CD8-positive, alpha-beta memory T cell (primary cell): ENCODE measurements around the gene FXYD5. TPM values are rescaled to one million over a fixed set of nuclear protein-coding genes. Genes with fewer than 3 reads are reported as not detected.

ENCODE experiments used
- CTCF ChIA-PET: fragments of 350-600 bp; sonication (Branson Sonifier 250); formaldehyde crosslinking; loops from one replicate; lab custom pipeline; 2021; ENCODE audit warnings: antibody characterized with exemption; lab: Charles Lee
- POLR2A ChIA-PET: fragments of 350-600 bp; sonication (Branson Sonifier 250); formaldehyde crosslinking; loops from one replicate; lab custom pipeline; 2021; ENCODE audit warnings: antibody characterized with exemption; lab: Charles Lee
- DNase-seq, 5 donors: peaks; one replicate each; pipeline versions ENCODE4 v3.0.0 to v3.0.0-alpha.2; 2020 to 2022; ENCODE audit warnings: mixed read lengths in 1 of 5
- H3K27ac ChIP-seq: one replicate; pipeline ENCODE4 v1.7.0; 2013; ENCODE audit warnings: low read depth, mild to moderate bottlenecking, low read length, moderate library complexity
- H3K27me3 ChIP-seq: 2 replicates; pipeline ENCODE4 v1.7.0; 2013; ENCODE audit warnings: low read length, mild to moderate bottlenecking; ENCODE audit not compliant: insufficient read depth, poor library complexity, severe bottlenecking
- H3K36me3 ChIP-seq: 2 replicates; pipeline ENCODE4 v1.7.0; 2013; ENCODE audit warnings: mild to moderate bottlenecking, low read length, moderate library complexity; ENCODE audit not compliant: insufficient read depth
- H3K4me1 ChIP-seq: 2 replicates; pipeline ENCODE4 v1.7.0; 2013; ENCODE audit warnings: mild to moderate bottlenecking, low read length, moderate library complexity; ENCODE audit not compliant: insufficient read depth
- H3K4me3 ChIP-seq: 2 replicates; pipeline ENCODE4 v1.7.0; 2013; ENCODE audit warnings: mild to moderate bottlenecking, low read length
- H3K9me3 ChIP-seq: 2 replicates; pipeline ENCODE4 v1.7.0; 2013; ENCODE audit warnings: mild to moderate bottlenecking, low read length
- H3K27ac Mint-ChIP-seq, 8 donors: one replicate each; pipeline ENCODE4 v1.8.0; 2020 to 2021; ENCODE audit warnings: mixed read lengths in 8 of 8, mild to moderate bottlenecking in 6 of 8, inconsistent platforms in 3 of 8, moderate library complexity in 3 of 8
- H3K27me3 Mint-ChIP-seq, 2 donors: one replicate each; pipeline ENCODE4 v1.8.0; 2020 to 2021; ENCODE audit warnings: mixed read lengths in 2 of 2, mild to moderate bottlenecking in 1 of 2, moderate library complexity in 1 of 2
- H3K36me3 Mint-ChIP-seq, 3 donors: one replicate each; pipeline ENCODE4 v1.8.0; 2020 to 2021; ENCODE audit warnings: mixed read lengths in 3 of 3, inconsistent platforms in 1 of 3, mild to moderate bottlenecking in 1 of 3
- H3K4me1 Mint-ChIP-seq, 3 donors: one replicate each; pipeline ENCODE4 v1.8.0; 2020 to 2021; ENCODE audit warnings: mixed read lengths in 3 of 3, inconsistent platforms in 1 of 3, mild to moderate bottlenecking in 1 of 3
- H3K4me3 Mint-ChIP-seq, 7 donors: one replicate each; pipeline ENCODE4 v1.8.0; 2020 to 2021; ENCODE audit warnings: mixed read lengths in 7 of 7, mild to moderate bottlenecking in 6 of 7, moderate library complexity in 4 of 7, inconsistent platforms in 2 of 7
- H3K9me3 Mint-ChIP-seq, 5 donors: one replicate each; pipeline ENCODE4 v1.8.0; 2020 to 2022; ENCODE audit warnings: mixed read lengths in 5 of 5, mild to moderate bottlenecking in 3 of 5, moderate library complexity in 2 of 5, inconsistent platforms in 1 of 5
- polyA plus RNA-seq: library from polyadenylated mRNA; unstranded; fragments of 300-500 nt; fragmentation: Illumina TruSeq; gene quantifications from one replicate; pipeline ENCODE4 v1.2.3, GENCODE V29; 2021
- total RNA-seq, 2 experiments: library from RNA; stranded (reverse); gene quantifications; one replicate each; pipeline ENCODE4 v1.2.3, GENCODE V29; 2021

FXYD5 gene
- total and polyA plus RNA-seq, 3 experiments from 2014 or later = 295 to 560 (median 295) TPM

GRCh38 chr19:35135389-35135909 lies 19.1 kb upstream of the FXYD5 start:
- no peaks in the 10 kb centered on the region for H3K9me3 Mint-ChIP-seq

GRCh38 chr19:35136231-35136630 lies 18.3 kb upstream of the FXYD5 start:
- no peak overlapping the region for H3K4me3 Mint-ChIP-seq
- no peaks in the 10 kb centered on the region for H3K9me3 ChIP-seq
- H3K27ac Mint-ChIP-seq = no peak overlapping the region
- DNase-seq = no peak
- peaks cover 8 to 18% (median 12%) of the 10 kb centered on the region in 3 donors for H3K4me1 Mint-ChIP-seq
- H3K27ac ChIP-seq = no peak overlapping the region
- peaks cover 1 to 4% of the 10 kb centered on the region in 2 donors for H3K27me3 Mint-ChIP-seq
- H3K4me1 ChIP-seq = peaks cover 5% of the 10 kb centered on the region
- H3K9me3 Mint-ChIP-seq = no peaks in the 10 kb centered on the region
- H3K27me3 ChIP-seq = no peaks in the 10 kb centered on the region
- no peaks in the 10 kb centered on the region for H3K36me3 ChIP-seq
- no peak overlapping the region for H3K4me3 ChIP-seq
- POLR2A ChIA-PET = no interaction called here
- CTCF ChIA-PET = interaction anchor here (0.8 to 2.3 kb wide), 10 partner anchors 9 to 81 kb away, joined by 3 to 9 read pairs (median 4); partner anchors contain the start of gene FXYD5
- H3K36me3 Mint-ChIP-seq = no peaks in the 10 kb centered on the region

More at GRCh38 chr19:35135389-35135909, 19.1 kb upstream of the FXYD5 start:
- ChIA-PET CTCF (interaction anchor here (0.8 to 2.3 kb wide), 9 partner anchors 8 to 82 kb away, joined by 3 to 9 read pairs (median 4); no protein-coding TSS in a partner anchor), POLR2A (no interaction called here)
- no peak overlapping the region for H3K4me3 ChIP-seq
- H3K36me3 ChIP-seq = no peaks in the 10 kb centered on the region
- no peaks in the 10 kb centered on the region for H3K4me1 ChIP-seq
- no peaks in the 10 kb centered on the region for H3K27me3 ChIP-seq
- no peak overlapping the region for H3K27ac ChIP-seq
- peak; percentile 29 to 65 (median 44) for DNase-seq
- H3K4me1 Mint-ChIP-seq = peaks cover under 1 to 10% (median 7%) of the 10 kb centered on the region in 3 donors
- no peak overlapping the region for H3K4me3 Mint-ChIP-seq
- no peaks in the 10 kb centered on the region for H3K9me3 ChIP-seq
- peaks cover 0 to 4% of the 10 kb centered on the region in 2 donors for H3K27me3 Mint-ChIP-seq
- no peaks in the 10 kb centered on the region for H3K36me3 Mint-ChIP-seq
- H3K27ac Mint-ChIP-seq = peak overlapping the region in 1 of 8 donors; percentile 76

- no peak overlapping the region for H3K27ac ChIP-seq
- POLR2A ChIA-PET = no interaction called here
These were observed 17.4 kb upstream of the FXYD5 start for GRCh38 chr19:35136977-35137702.

GRCh38 chr19:35138305-35138892 lies 16.1 kb upstream of the FXYD5 start, which contains the start of gene FXYD1:
FXYD1 (plus strand) TSS chr19:35138824; CDS start chr19:35140080, 1,256 bp downstream.
- Mint-ChIP-seq H3K27ac (peak within 1 kb of the TSS in 2 of 8 donors; percentile 23 to 94), H3K4me3 (peak within 1 kb of the TSS in 1 of 7 donors; percentile 25), H3K36me3 (no peaks in the 10 kb centered on the region), H3K9me3 (no peaks in the 10 kb centered on the region), H3K4me1 (peaks cover 19 to 38% (median 24%) of the 10 kb centered on the region in 3 donors), H3K27me3 (peaks cover 7 to 8% of the 10 kb centered on the region in 2 donors)
- POLR2A ChIA-PET = no interaction called here
- H3K36me3 ChIP-seq = no peaks in the 10 kb centered on the region
- H3K4me3 ChIP-seq = no peak within 1 kb of the TSS
- H3K27ac ChIP-seq = no peak within 1 kb of the TSS
- CTCF ChIA-PET = no interaction called here
- H3K27me3 ChIP-seq = no peaks in the 10 kb centered on the region
- no peaks in the 10 kb centered on the region for H3K9me3 ChIP-seq
- no peak for DNase-seq
- H3K4me1 ChIP-seq = peaks cover 21% of the 10 kb centered on the region

More at GRCh38 chr19:35136977-35137702, 17.4 kb upstream of the FXYD5 start:
- Mint-ChIP-seq H3K4me1 (peaks cover 16 to 27% (median 21%) of the 10 kb centered on the region in 3 donors), H3K4me3 (no peak overlapping the region), H3K27me3 (peaks cover 7 to 8% of the 10 kb centered on the region in 2 donors), H3K27ac (peak overlapping the region in 2 of 8 donors; percentile 17 to 51), H3K36me3 (no peaks in the 10 kb centered on the region), H3K9me3 (no peaks in the 10 kb centered on the region)
- Histone ChIP-seq H3K4me3 (no peak overlapping the region), H3K4me1 (peaks cover 13% of the 10 kb centered on the region), H3K36me3 (no peaks in the 10 kb centered on the region), H3K27me3 (no peaks in the 10 kb centered on the region), H3K9me3 (no peaks in the 10 kb centered on the region)
- no peak for DNase-seq
- CTCF ChIA-PET = interaction anchor here (1.1 to 2.3 kb wide), 5 partner anchors 9 to 70 kb away, joined by 3 to 9 read pairs (median 5); partner anchors contain the start of gene FXYD5

GRCh38 chr19:35140207-35140961 lies 14.2 kb upstream of the FXYD5 start:
- no peaks in the 10 kb centered on the region for H3K9me3 ChIP-seq
- no peak for DNase-seq
- H3K4me3 Mint-ChIP-seq = peak overlapping the region in 6 of 7 donors; percentile 42 to 71 (median 63)
- no peaks in the 10 kb centered on the region for H3K27me3 ChIP-seq
- peaks cover 40% of the 10 kb centered on the region for H3K4me1 ChIP-seq
- no peak overlapping the region for H3K4me3 ChIP-seq
- no peaks in the 10 kb centered on the region for H3K36me3 Mint-ChIP-seq
- H3K9me3 Mint-ChIP-seq = no peaks in the 10 kb centered on the region
- peaks cover 38 to 57% (median 40%) of the 10 kb centered on the region in 3 donors for H3K4me1 Mint-ChIP-seq
- ChIA-PET POLR2A (interaction anchor here (0.9 to 3.2 kb wide), 3 partner anchors 13 to 21 kb away, joined by 3 to 34 read pairs (median 3); partner anchors contain the start of gene FXYD5), CTCF (interaction anchor here (1.6 to 2.5 kb wide), 3 partner anchors 13 to 29 kb away, joined by 4 to 29 read pairs (median 5); partner anchors contain the start of genes FXYD3 and FXYD5)
- no peak overlapping the region for H3K27ac ChIP-seq
- peak overlapping the region in 4 of 8 donors; percentile 40 to 89 (median 82) for H3K27ac Mint-ChIP-seq
- peaks cover 7 to 10% of the 10 kb centered on the region in 2 donors for H3K27me3 Mint-ChIP-seq
- no peaks in the 10 kb centered on the region for H3K36me3 ChIP-seq

- DNase-seq = peak; percentile 90 to 95 (median 93)
- H3K36me3 ChIP-seq = no peaks in the 10 kb centered on the region
- no peaks in the 10 kb centered on the region for H3K27me3 ChIP-seq
- Mint-ChIP-seq H3K9me3 (no peaks in the 10 kb centered on the region), H3K36me3 (no peaks in the 10 kb centered on the region), H3K27me3 (peaks cover 7 to 10% of the 10 kb centered on the region in 2 donors), H3K4me1 (peaks cover 37 to 54% (median 40%) of the 10 kb centered on the region in 3 donors), H3K27ac (peak overlapping the region in 7 of 8 donors; percentile 40 to 89 (median 85)), H3K4me3 (peak overlapping the region; percentile 70 to 90 (median 83))
- H3K4me3 ChIP-seq = peak overlapping the region; percentile 68
- no peak overlapping the region for H3K27ac ChIP-seq
- ChIA-PET CTCF (interaction anchor here (0.7 to 2.5 kb wide), 23 partner anchors 12 to 192 kb away, joined by 3 to 29 read pairs (median 4); partner anchors contain the start of genes FAM187B, FXYD3, FXYD5 and USF2), POLR2A (interaction anchor here (0.7 to 3.2 kb wide), 7 partner anchors 12 to 759 kb away, joined by 3 to 34 read pairs (median 3); partner anchors contain the start of genes FXYD5 and NFKBID)
- H3K4me1 ChIP-seq = peaks cover 40% of the 10 kb centered on the region
- no peaks in the 10 kb centered on the region for H3K9me3 ChIP-seq
These were observed 13.3 kb upstream of the FXYD5 start for GRCh38 chr19:35140962-35141836.
